ENCODE data around the gene CHD5. TPM values are rescaled to one million over a fixed set of nuclear protein-coding genes. Genes with fewer than 3 reads are reported as not detected.

The CHD5 gene
- total RNA-seq = under 0.01 and 0.19 TPM in 2 replicates

DNA sequence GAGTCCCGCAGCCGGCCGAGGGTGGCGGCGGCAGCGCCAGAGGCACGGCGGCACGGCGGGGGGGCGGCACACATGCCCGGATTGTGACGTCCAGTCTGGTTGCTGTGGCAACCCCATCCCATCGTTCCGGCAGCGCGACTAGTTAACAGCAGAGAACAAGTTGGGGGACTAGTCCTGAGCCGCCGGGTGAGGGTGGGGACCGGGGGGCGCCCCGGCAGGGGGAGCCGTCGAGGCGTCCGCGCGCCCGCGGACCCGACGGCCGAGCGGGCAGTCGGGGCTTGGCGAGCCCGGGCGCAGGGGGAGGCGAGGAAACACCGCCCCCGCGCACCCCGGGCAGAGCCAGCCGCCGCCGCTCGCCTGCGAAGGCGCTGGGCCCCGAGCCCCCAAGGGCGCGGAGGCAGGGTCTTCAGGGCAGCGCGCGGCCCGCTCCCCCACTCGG lies at the start of gene CHD5:
Gene CHD5, minus strand, starts transcription at position 54 of the 439 bp plus-strand sequence. CDS start 298 bp downstream, outside the sequence.

DNA sequence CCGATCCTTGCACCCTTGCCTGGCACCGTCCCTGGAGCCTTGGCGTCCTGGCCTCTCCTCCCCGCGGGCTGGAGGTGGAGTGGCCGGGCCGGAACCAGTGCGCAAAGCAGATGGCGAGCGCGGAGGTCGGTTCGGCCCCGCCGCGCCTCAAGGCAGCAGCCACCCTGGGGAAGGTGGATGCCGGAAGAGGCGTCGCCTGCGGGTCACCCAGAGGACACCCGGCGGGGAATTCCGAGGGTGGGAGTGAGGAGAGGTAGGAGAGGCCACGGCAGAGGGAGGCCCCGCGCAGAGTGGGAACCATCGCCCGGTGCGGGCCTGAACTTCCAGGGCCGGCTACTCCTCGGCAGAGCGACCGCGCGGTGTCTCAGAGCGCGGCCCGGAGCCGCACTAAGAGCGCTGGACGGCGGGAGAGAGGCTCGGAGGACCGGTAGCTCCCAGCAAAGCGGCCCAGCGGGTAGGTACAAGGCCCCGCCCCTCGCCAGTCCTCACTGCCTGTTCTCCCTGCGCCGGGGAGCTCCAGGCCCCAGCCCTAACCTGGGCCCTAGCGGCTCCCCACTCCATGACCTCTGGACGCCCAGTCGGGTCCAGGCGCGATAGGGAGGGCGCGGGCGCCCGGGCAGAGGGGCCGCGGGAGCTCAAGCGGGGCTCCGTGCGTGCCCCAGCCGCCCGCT lies 25.9 kb upstream of the CHD5 start, which contains the start of gene RNF207:
Gene RNF207, plus strand, starts transcription at position 271 of the 671 bp plus-strand sequence. CDS start 417 bp downstream, outside the sequence.

DNA sequence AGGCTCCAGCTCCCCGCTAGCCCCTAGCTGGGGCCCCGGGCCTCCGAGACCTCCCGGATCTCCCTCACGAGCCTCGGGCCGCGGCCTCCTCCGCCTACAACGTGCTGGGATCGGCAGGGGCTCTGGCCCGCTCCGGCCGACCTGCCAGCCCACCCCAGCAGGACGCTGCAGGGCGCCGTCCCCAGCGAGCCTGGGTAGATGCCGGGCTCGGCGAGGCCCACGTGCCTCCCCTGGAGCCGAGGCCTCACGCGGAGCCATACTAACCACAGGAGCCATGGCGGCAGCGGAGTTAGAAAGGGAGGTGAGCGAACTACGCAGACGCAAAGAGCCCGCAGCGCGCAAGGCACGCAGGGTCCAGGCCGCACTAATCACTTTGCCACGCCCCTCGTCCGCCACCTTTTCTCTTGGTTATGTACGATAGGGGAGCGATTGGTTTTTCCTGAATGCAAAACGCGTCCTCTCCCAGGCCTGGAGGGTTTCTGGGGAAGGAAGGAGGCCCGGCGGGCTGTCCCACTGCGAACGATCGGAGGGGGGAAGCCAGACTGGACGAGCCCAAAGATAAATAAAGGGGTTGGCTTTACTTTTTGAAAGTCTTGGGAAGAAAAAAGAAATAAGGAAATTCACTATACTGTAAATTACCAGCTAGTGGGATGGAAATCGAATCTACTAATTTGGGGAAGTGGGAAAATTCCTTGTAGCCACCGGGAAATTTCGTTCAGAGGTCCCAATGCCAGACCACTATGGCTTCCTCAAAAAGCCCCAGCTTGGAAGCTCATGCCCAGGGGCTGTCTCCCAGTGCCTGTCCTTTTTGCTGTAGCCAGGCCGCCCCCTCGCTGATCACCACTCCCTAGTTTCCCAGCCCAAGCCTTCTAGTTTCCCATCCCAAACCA lies 19.4 kb upstream of the CHD5 start, which contains the start of gene RPL22:
Gene RPL22, minus strand, starts transcription at position 298 of the 890 bp plus-strand sequence. Its CDS starts 22 bp downstream, at position 276.

Other genes with a start within 250 kb of the CHD5 start
- gene NPHP4, start 187.9 kb downstream of the CHD5 start, total RNA-seq = 5.0 and 7.8 TPM in 2 replicates
- gene KCNAB2, start 134.4 kb downstream of the CHD5 start, total RNA-seq = 2.2 and 2.5 TPM in 2 replicates
- 194 and 198 TPM in 2 replicates for gene RPL22, start 19.3 kb upstream of the CHD5 start, total RNA-seq
- 3.3 and 16.1 TPM in 2 replicates for gene RNF207, start 25.8 kb upstream of the CHD5 start, total RNA-seq
- 64.3 and 68.8 TPM in 2 replicates for gene ICMT, start 55.6 kb upstream of the CHD5 start, total RNA-seq
- not detected in 2 replicates for gene HES3, start 63.9 kb upstream of the CHD5 start, total RNA-seq
- 1.3 and 2.5 TPM in 2 replicates for gene GPR153, start 80.8 kb upstream of the CHD5 start, total RNA-seq
- 55.3 and 61.9 TPM in 2 replicates for gene ACOT7, start 213.4 kb upstream of the CHD5 start, total RNA-seq
- gene HES2, start 239.6 kb upstream of the CHD5 start, total RNA-seq = 14.2 and 26.6 TPM in 2 replicates
- gene ESPN, start 244.5 kb upstream of the CHD5 start, total RNA-seq = 0.45 and 0.85 TPM in 2 replicates

Data from endothelial cell of coronary artery (primary cell).